ENCODE results near the gene ITCH.

GRCh38 chr20:34512955-34513419, 149.9 kb downstream of the ITCH start:
- no peak for TF ChIP-seq CTCF (IDR thresholded peaks at IDR 0.05; ENCODE audit: insufficient read depth, low read length, poor library complexity, severe bottlenecking)
- no peak for TF ChIP-seq EZH2phosphoT487 (conservative IDR thresholded peaks at IDR 0.05; ENCODE audit: low read length)
